NCI-H524 (cell line): ENCODE results near the gene VSIG10L2.
"Not testable (repeated sequence)": the region's sequence is repeated elsewhere in the genome, so short reads cannot be mapped to it uniquely, and the experiment has no call there.

Experiments
- DNase-seq, 2 experiments: peaks; one replicate each; lab custom pipeline; 2025; lab: John Stamatoyannopoulos, UW

Gene VSIG10L2

GRCh38 chr11:125967515-125967914 is 21.7 kb downstream of the VSIG10L2 start:
- no peak for DNase-seq

GRCh38 chr11:125968354-125968753 is 22.5 kb downstream of the VSIG10L2 start:
- no peak for DNase-seq

GRCh38 chr11:125971618-125972017 is 25.8 kb downstream of the VSIG10L2 start:
- DNase-seq = no peak

- no peak for DNase-seq
These were observed 28.4 kb downstream of the VSIG10L2 start for GRCh38 chr11:125974284-125974683.

- DNase-seq = no peak
These were observed 29.8 kb downstream of the VSIG10L2 start for GRCh38 chr11:125975634-125976033.

GRCh38 chr11:125976156-125976555 is 30.3 kb downstream of the VSIG10L2 start:
- no peak for DNase-seq

GRCh38 chr11:125977333-125977732 is 31.5 kb downstream of the VSIG10L2 start:
- DNase-seq = no peak

GRCh38 chr11:125978181-125978716 is 32.4 kb downstream of the VSIG10L2 start:
- no peak for DNase-seq

GRCh38 chr11:125978778-125979407 is 33.0 kb downstream of the VSIG10L2 start:
- DNase-seq = no peak

GRCh38 chr11:125979511-125979910 is 33.7 kb downstream of the VSIG10L2 start:
- DNase-seq = no peak

- no peak for DNase-seq
These were observed 34.6 kb downstream of the VSIG10L2 start for GRCh38 chr11:125980436-125980835.

GRCh38 chr11:125982348-125982730 is 36.5 kb downstream of the VSIG10L2 start:
- no peak for DNase-seq

GRCh38 chr11:125985956-125986355 is 40.1 kb downstream of the VSIG10L2 start:
- not testable (repeated sequence) for DNase-seq

- no peak for DNase-seq
These were observed 41.3 kb downstream of the VSIG10L2 start for GRCh38 chr11:125987066-125987641.

- peak; percentile 84 to 97 for DNase-seq
These were observed 44.4 kb downstream of the VSIG10L2 start for GRCh38 chr11:125990244-125990643.

- DNase-seq = no peak
These were observed 47.0 kb downstream of the VSIG10L2 start for GRCh38 chr11:125992893-125993292.

GRCh38 chr11:125994509-125994908 is 48.7 kb downstream of the VSIG10L2 start:
- no peak for DNase-seq

GRCh38 chr11:125995313-125995712 is 49.5 kb downstream of the VSIG10L2 start:
- no peak for DNase-seq

- DNase-seq = no peak
These were observed 52.4 kb downstream of the VSIG10L2 start for GRCh38 chr11:125998267-125998666.

- DNase-seq = no peak
These were observed 53.5 kb downstream of the VSIG10L2 start for GRCh38 chr11:125999234-125999880.

GRCh38 chr11:126002181-126002580 is 56.3 kb downstream of the VSIG10L2 start:
- no peak for DNase-seq
